Endodermal cell (in vitro differentiated cells): ENCODE results near the gene GFM1. TPM values are rescaled to one million over a fixed set of nuclear protein-coding genes. Genes with fewer than 3 reads are reported as not detected.

Experiments used
- DNase-seq: peaks from one replicate; pipeline ENCODE4 v3.0.0-alpha.2; 2017
- H3K27ac ChIP-seq: 2 replicates; pipeline ENCODE4 v1.5.1; 2013; ENCODE audit warnings: mild to moderate bottlenecking, low read depth, low read length, moderate library complexity
- H3K27me3 ChIP-seq: 2 replicates; pipeline ENCODE4 v1.6.1; 2013; ENCODE audit warnings: mild to moderate bottlenecking, low read length, moderate library complexity; ENCODE audit not compliant: insufficient read depth, control insufficient read depth, poor library complexity, severe bottlenecking
- H3K36me3 ChIP-seq: 2 replicates; pipeline ENCODE4 v1.7.0; 2013; ENCODE audit warnings: mild to moderate bottlenecking, low read length, moderate library complexity; ENCODE audit not compliant: control insufficient read depth, insufficient read depth
- H3K4me1 ChIP-seq: one replicate; pipeline ENCODE4 v1.7.0; 2013; ENCODE audit warnings: low read length; ENCODE audit not compliant: control insufficient read depth, insufficient read depth
- H3K4me3 ChIP-seq: 2 replicates; pipeline ENCODE4 v1.5.1; 2013; ENCODE audit warnings: mild to moderate bottlenecking, low read length, moderate library complexity
- H3K9ac ChIP-seq: 2 replicates; pipeline ENCODE4 v1.6.1; 2013; ENCODE audit warnings: mild to moderate bottlenecking, low read length, moderate library complexity; ENCODE audit not compliant: poor library complexity, severe bottlenecking; ENCODE audit errors: extremely low read depth
- H3K9me3 ChIP-seq: 2 replicates; pipeline ENCODE4 v1.6.1; 2013; ENCODE audit warnings: mild to moderate bottlenecking, low read length, moderate library complexity; ENCODE audit not compliant: control insufficient read depth
- H3K27ac Mint-ChIP-seq: 2 replicates; pipeline ENCODE4 v1.8.0; 2020; ENCODE audit warnings: mixed read lengths
- H3K27me3 Mint-ChIP-seq: 2 replicates; pipeline ENCODE4 v1.8.0; 2021; ENCODE audit warnings: mild to moderate bottlenecking, mixed read lengths; ENCODE audit not compliant: insufficient read depth
- H3K36me3 Mint-ChIP-seq: 2 replicates; pipeline ENCODE4 v1.8.0; 2020; ENCODE audit warnings: low read depth, mixed read lengths
- H3K4me1 Mint-ChIP-seq: 2 replicates; pipeline ENCODE4 v1.8.0; 2020; ENCODE audit warnings: mixed read lengths
- H3K4me3 Mint-ChIP-seq: 2 replicates; pipeline ENCODE4 v1.8.0; 2020; ENCODE audit warnings: mild to moderate bottlenecking, moderate library complexity, mixed read lengths
- H3K9me3 Mint-ChIP-seq: 2 replicates; pipeline ENCODE4 v1.8.0; 2020; ENCODE audit warnings: mild to moderate bottlenecking, mixed read lengths
- CTCF ChIP-seq: fragments of 200-600 bp; sonication (generic); conservative IDR thresholded peaks from 2 replicates; pipeline ENCODE4 v1.5.0; 2021; ENCODE audit warnings: antibody characterized with exemption, mild to moderate bottlenecking
- WGBS, 2 experiments: methylation state at CpG; one replicate each; pipeline versions ENCODE4 v1.1.5 to v1.1.7; 2013; ENCODE audit warnings: missing lambda C conversion rate in 2 of 2, mixed read lengths in 1 of 2; ENCODE audit not compliant: insufficient coverage in 1 of 2, insufficient read length in 1 of 2; 5-methylcytosine and 5-hydroxymethylcytosine counted together
- total RNA-seq, 2 donors: library from RNA; stranded (reverse); fragmentation: NEBNext Ultra II Directional in 1 of 2; extraction: Animal tissue kit (Norgen Biotek cat#: 25700) in 1 of 2; gene quantifications; 2 replicates in 1 of 2; 3 replicates in 1 of 2; pipeline ENCODE4 v1.2.1, GENCODE V29; 2021

GFM1 gene
- total RNA-seq, 2 donors from 2014 or later: 29.4 to 37.4 TPM

- Mint-ChIP-seq H3K36me3 (peaks cover 2% of the 10 kb centered on the region), H3K27me3 (no peaks in the 10 kb centered on the region), H3K4me1 (no peaks in the 10 kb centered on the region), H3K9me3 (no peaks in the 10 kb centered on the region), H3K4me3 (no peak overlapping the region), H3K27ac (no peak overlapping the region)
- Histone ChIP-seq H3K9ac (no peak overlapping the region), H3K4me1 (no peaks in the 10 kb centered on the region), H3K9me3 (no peaks in the 10 kb centered on the region), H3K27me3 (no peaks in the 10 kb centered on the region), H3K27ac (no peak overlapping the region), H3K36me3 (peaks cover 6% of the 10 kb centered on the region), H3K4me3 (no peak overlapping the region)
- no peak for DNase-seq
- WGBS, 2 experiments: 90 to 96% methylated on average over 4 of the region's 4 CpGs
- TF ChIP-seq CTCF: no peak
Measured at GRCh38 chr3:158702815-158703481, 58.6 kb downstream of the GFM1 start.

- Histone ChIP-seq H3K9ac (no peak overlapping the region), H3K27ac (no peak overlapping the region), H3K36me3 (peaks cover 6% of the 10 kb centered on the region), H3K9me3 (no peaks in the 10 kb centered on the region), H3K4me3 (no peak overlapping the region), H3K4me1 (no peaks in the 10 kb centered on the region), H3K27me3 (no peaks in the 10 kb centered on the region)
- no peaks in the 10 kb centered on the region for H3K9me3 Mint-ChIP-seq
- H3K27me3 Mint-ChIP-seq: no peaks in the 10 kb centered on the region
- H3K27ac Mint-ChIP-seq: no peak overlapping the region
- H3K4me1 Mint-ChIP-seq: no peaks in the 10 kb centered on the region
- DNase-seq: no peak
- TF ChIP-seq CTCF: no peak
- WGBS, 2 experiments: 95% methylated on average over 1 of the region's 1 CpG; no CpG with 5 or more reads in 1 of the 2 experiments
- H3K36me3 Mint-ChIP-seq: peaks cover 2% of the 10 kb centered on the region
- no peak overlapping the region for H3K4me3 Mint-ChIP-seq
Measured at GRCh38 chr3:158703566-158703965, 59.2 kb downstream of the GFM1 start.

- Histone ChIP-seq H3K27me3 (no peaks in the 10 kb centered on the region), H3K27ac (no peak overlapping the region), H3K9me3 (no peaks in the 10 kb centered on the region), H3K4me3 (no peak overlapping the region), H3K36me3 (peaks cover 18% of the 10 kb centered on the region), H3K9ac (no peak overlapping the region), H3K4me1 (peaks cover 4% of the 10 kb centered on the region)
- WGBS, 2 experiments: 78 to 93% methylated on average over 3 to 4 of the region's 4 CpGs
- no peak overlapping the region for H3K4me3 Mint-ChIP-seq
- H3K4me1 Mint-ChIP-seq: peaks cover 15% of the 10 kb centered on the region
- H3K9me3 Mint-ChIP-seq: no peaks in the 10 kb centered on the region
- H3K27me3 Mint-ChIP-seq: no peaks in the 10 kb centered on the region
- no peak for DNase-seq
- no peak overlapping the region for H3K27ac Mint-ChIP-seq
- H3K36me3 Mint-ChIP-seq: peaks cover 23% of the 10 kb centered on the region
- TF ChIP-seq CTCF: no peak
Measured at GRCh38 chr3:158709666-158710083, 65.3 kb downstream of the GFM1 start.
